HepG2 (cell line): ENCODE measurements around the gene ATG9A. TPM values are rescaled to one million over a fixed set of nuclear protein-coding genes. Genes with fewer than 3 reads are reported as not detected.

Experiments used
- ARID5B ChIP-seq: IDR thresholded peaks from 2 replicates; pipeline ENCODE4 v1.4.0; 2020; ENCODE audit warnings: mild to moderate bottlenecking, missing genetic modification reagents
- ATF2 ChIP-seq: sonication (generic); formaldehyde crosslinking; IDR thresholded peaks from 2 replicates; pipeline ENCODE4 v1.4.0; 2020; ENCODE audit warnings: missing genetic modification reagents
- FOSL2 ChIP-seq: sonication (generic); formaldehyde crosslinking; IDR thresholded peaks from 2 replicates; pipeline ENCODE4 v1.4.0; 2020; ENCODE audit warnings: missing genetic modification reagents
- KAT8 ChIP-seq: IDR thresholded peaks from 2 replicates; pipeline ENCODE4 v1.6.1; 2016; ENCODE audit warnings: missing genetic modification reagents, missing compliant biosample characterization
- PHB2 ChIP-seq: fragments of 450-650 bp; IDR thresholded peaks from 2 replicates; pipeline ENCODE4 v1.6.1; 2018; ENCODE audit not compliant: partially characterized antibody
- U2AF2 ChIP-seq: fragments of 200-400 bp; formaldehyde crosslinking; IDR thresholded peaks from 2 replicates; pipeline ENCODE4 v1.6.1; 2017; ENCODE audit warnings: low read depth, mild to moderate bottlenecking, low read length
- ZBTB3 ChIP-seq: sonication (generic); formaldehyde crosslinking; IDR thresholded peaks from 2 replicates; pipeline ENCODE4 v1.4.0; 2020; ENCODE audit warnings: low read depth, mild to moderate bottlenecking, moderate library complexity, missing genetic modification reagents, borderline replicate concordance
- ZBTB42 ChIP-seq: sonication (generic); formaldehyde crosslinking; IDR thresholded peaks from 2 replicates; pipeline ENCODE4 v1.5.0; 2020; ENCODE audit warnings: mild to moderate bottlenecking, missing genetic modification reagents
- ZFP36L2 ChIP-seq: sonication (generic); formaldehyde crosslinking; IDR thresholded peaks from 2 replicates; pipeline ENCODE4 v1.4.0; 2020; ENCODE audit warnings: missing genetic modification reagents
- ZNF24 ChIP-seq: fragments of 450-650 bp; IDR thresholded peaks from 2 replicates; pipeline ENCODE4 v1.6.1; 2017; ENCODE audit warnings: antibody characterized with exemption, mild to moderate bottlenecking
- ZNF263 ChIP-seq: sonication (generic); formaldehyde crosslinking; IDR thresholded peaks from 2 replicates; pipeline ENCODE4 v1.4.0; 2020; ENCODE audit warnings: missing genetic modification reagents
- ZNF335 ChIP-seq: sonication (generic); formaldehyde crosslinking; IDR thresholded peaks from 2 replicates; pipeline ENCODE4 v1.4.0; 2020; ENCODE audit warnings: missing genetic modification reagents
- ZNF501 ChIP-seq: sonication (generic); formaldehyde crosslinking; IDR thresholded peaks from 2 replicates; pipeline ENCODE4 v1.5.1; 2020; ENCODE audit warnings: mild to moderate bottlenecking, moderate library complexity, missing genetic modification reagents
- ZNF513 ChIP-seq: sonication (generic); formaldehyde crosslinking; conservative IDR thresholded peaks from 2 replicates; pipeline ENCODE4 v1.5.0; 2020; ENCODE audit warnings: missing genetic modification reagents
- ZNF564 ChIP-seq: sonication (generic); formaldehyde crosslinking; IDR thresholded peaks from 2 replicates; pipeline ENCODE4 v1.8.1; 2023; ENCODE audit warnings: mild to moderate bottlenecking, missing genetic modification reagents
- ZNF589 ChIP-seq: sonication (generic); formaldehyde crosslinking; conservative IDR thresholded peaks from 2 replicates; pipeline ENCODE4 v1.8.0; 2022; ENCODE audit warnings: mild to moderate bottlenecking, moderate library complexity, missing genetic modification reagents
- ZSCAN25 ChIP-seq: sonication (generic); formaldehyde crosslinking; IDR thresholded peaks from 2 replicates; pipeline ENCODE4 v1.8.0; 2022; ENCODE audit warnings: mild to moderate bottlenecking, missing genetic modification reagents
- ZSCAN29 ChIP-seq: sonication (generic); formaldehyde crosslinking; conservative IDR thresholded peaks from 2 replicates; pipeline ENCODE4 v1.4.0; 2020; ENCODE audit warnings: mild to moderate bottlenecking, missing genetic modification reagents
- polyA plus RNA-seq, 8 experiments: library from polyadenylated mRNA; depleted of rRNA in 3 of 8; stranded (reverse) in 7 of 8; unstranded in 1 of 8; fragments of >200 nt; fragmentation: Illumina TruSeq in 4 of 8; extraction: Trizol in 4 of 8; gene quantifications; 2 replicates each; pipeline versions ENCODE4 v1.2.1 to v1.2.3, GENCODE V29; 2011 to 2016; ENCODE audit warnings: low read depth in 4 of 8, missing spikeins in 1 of 8, mixed read lengths in 1 of 8; ENCODE audit not compliant: insufficient read depth in 1 of 8
- total RNA-seq, 5 experiments: library from RNA; depleted of rRNA; stranded (reverse); fragments of >200 nt; fragmentation: Illumina TruSeq; extraction: Trizol; gene quantifications; 2 replicates each; pipeline ENCODE4 v1.2.3, GENCODE V29; 2016; ENCODE audit warnings: low read depth in 1 of 5
- TF ChIP-seq, protein P1 (sequence below): IDR thresholded peaks from 2 replicates; pipeline ENCODE4 v1.6.1; 2012; ENCODE audit warnings: low read depth, low read length, improper control_type of control experiment
- TF ChIP-seq, protein P2 (sequence below): sonication (generic); formaldehyde crosslinking; IDR thresholded peaks from 2 replicates; pipeline ENCODE4 v1.4.0; 2020; ENCODE audit warnings: missing genetic modification reagents

Gene ATG9A
- total and polyA plus RNA-seq, 2 of the 13 experiments (the other 11 are each of a cell fraction or from before 2014, with no cell fraction given) = 35.0 to 131 TPM

DNA sequence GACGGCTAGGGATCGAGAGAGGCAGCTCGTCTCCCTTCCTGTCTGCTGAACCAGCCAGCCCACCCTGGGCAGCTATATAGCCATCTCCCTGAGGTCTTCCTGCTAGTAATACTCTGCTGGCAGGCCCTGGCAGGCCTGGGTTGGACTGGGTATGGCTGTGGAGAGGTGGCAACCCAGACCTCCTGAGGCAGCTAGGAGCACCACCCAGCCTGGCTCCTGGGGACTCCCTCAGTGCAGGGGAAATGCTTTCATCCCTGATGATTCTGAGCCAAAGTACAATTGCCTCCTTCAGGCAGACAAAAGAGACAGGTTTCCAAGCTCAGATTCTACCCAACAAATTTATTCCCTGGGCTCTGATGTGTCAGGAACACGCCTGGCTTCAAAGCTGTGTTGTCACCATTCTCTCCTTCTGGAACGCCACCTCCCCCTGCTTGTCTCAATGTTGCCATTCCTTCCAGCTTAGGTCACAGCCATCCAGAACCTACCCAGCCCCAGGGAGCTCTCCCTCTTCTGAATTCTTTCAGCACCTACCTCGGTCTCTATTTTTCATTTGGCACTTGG is 45.0 kb upstream of the ATG9A start (continued):
- TF ChIP-seq ATF2 = 0 out of 2 replicates have a peak, but pooled peaks have one; percentile 28
- no peak for TF ChIP-seq ZNF513 (CRISPR knock-in tag)
- 0 out of 2 replicates have a peak, but pooled peaks have one; percentile 39 for TF ChIP-seq ZNF335 (CRISPR knock-in tag)
- TF ChIP-seq ARID5B (CRISPR knock-in tag) = 0 out of 2 replicates have a peak, but pooled peaks have one; percentile 21
- TF ChIP-seq U2AF2 = no peak
- TF ChIP-seq ZNF589 = no peak
- TF ChIP-seq ZNF564 (CRISPR knock-in tag) = no peak
- TF ChIP-seq ZBTB3 (CRISPR knock-in tag) = no peak
- TF ChIP-seq ZNF24 = no peak
- TF ChIP-seq KAT8 (CRISPR knock-in tag) = 0 out of 2 replicates have a peak, but pooled peaks have one; percentile 27
- no peak for TF ChIP-seq ZBTB42 (CRISPR knock-in tag)
- TF ChIP-seq ZNF263 (CRISPR knock-in tag) = peak; percentile 65; the same call in 1 of the 2 replicates
- no peak for TF ChIP-seq ZSCAN29
- TF ChIP-seq, protein P1, sequence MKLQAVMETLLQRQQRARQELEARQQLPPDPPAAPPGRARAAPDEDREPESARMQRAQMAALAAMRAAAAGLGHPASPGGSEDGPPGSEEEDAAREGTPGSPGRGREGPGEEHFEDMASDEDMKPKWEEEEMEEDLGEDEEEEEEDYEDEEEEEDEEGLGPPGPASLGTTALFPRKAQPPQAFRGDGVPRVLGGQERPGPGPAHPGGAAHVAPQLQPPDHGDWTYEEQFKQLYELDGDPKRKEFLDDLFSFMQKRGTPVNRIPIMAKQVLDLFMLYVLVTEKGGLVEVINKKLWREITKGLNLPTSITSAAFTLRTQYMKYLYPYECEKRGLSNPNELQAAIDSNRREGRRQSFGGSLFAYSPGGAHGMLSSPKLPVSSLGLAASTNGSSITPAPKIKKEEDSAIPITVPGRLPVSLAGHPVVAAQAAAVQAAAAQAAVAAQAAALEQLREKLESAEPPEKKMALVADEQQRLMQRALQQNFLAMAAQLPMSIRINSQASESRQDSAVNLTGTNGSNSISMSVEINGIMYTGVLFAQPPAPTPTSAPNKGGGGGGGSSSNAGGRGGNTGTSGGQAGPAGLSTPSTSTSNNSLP = 0 out of 2 replicates have a peak, but pooled peaks have one; percentile 16
- TF ChIP-seq, protein P2, sequence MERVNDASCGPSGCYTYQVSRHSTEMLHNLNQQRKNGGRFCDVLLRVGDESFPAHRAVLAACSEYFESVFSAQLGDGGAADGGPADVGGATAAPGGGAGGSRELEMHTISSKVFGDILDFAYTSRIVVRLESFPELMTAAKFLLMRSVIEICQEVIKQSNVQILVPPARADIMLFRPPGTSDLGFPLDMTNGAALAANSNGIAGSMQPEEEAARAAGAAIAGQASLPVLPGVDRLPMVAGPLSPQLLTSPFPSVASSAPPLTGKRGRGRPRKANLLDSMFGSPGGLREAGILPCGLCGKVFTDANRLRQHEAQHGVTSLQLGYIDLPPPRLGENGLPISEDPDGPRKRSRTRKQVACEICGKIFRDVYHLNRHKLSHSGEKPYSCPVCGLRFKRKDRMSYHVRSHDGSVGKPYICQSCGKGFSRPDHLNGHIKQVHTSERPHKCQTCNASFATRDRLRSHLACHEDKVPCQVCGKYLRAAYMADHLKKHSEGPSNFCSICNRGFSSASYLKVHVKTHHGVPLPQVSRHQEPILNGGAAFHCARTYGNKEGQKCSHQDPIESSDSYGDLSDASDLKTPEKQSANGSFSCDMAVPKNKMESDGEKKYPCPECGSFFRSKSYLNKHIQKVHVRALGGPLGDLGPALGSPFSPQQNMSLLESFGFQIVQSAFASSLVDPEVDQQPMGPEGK = 0 out of 2 replicates have a peak, but pooled peaks have one; percentile 8
- TF ChIP-seq FOSL2 (CRISPR knock-in tag) = peak; percentile 44
- no peak for TF ChIP-seq ZNF501 (CRISPR knock-in tag)
- TF ChIP-seq ZFP36L2 (CRISPR knock-in tag) = no peak
- TF ChIP-seq PHB2 = no peak
- TF ChIP-seq ZSCAN25 (CRISPR knock-in tag) = 0 out of 2 replicates have a peak, but pooled peaks have one; percentile 48
